ENCODE data around the gene PCYT2. TPM values are rescaled to one million over a fixed set of nuclear protein-coding genes. Genes with fewer than 3 reads are reported as not detected.

The PCYT2 gene
- total RNA-seq, 8 experiments from 2014 or later = 11.3 to 40.6 (median 16.0) TPM

DNA sequence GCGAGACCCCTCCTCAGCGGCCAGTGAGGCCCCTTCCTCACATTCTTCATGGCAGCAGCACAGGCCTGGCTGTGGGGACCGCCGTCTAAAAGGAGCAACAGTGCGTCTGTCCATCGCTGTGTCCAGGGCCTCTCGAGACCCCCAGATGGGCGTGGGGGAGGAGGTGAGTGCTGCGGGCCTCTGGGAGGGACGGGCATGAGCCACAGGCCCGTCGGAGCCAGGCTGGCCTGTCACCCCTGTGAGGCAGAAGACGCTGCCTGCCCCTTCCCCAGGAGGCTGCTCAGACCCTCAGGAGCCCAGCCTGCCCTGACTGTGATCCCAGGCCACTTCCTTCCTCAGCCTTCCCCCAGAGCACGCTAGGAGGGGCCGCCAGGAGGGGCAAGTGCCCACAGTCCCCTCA is 28.0 kb upstream of the PCYT2 start:
- no peak overlapping the region for H3K4me3 ChIP-seq
- in situ Hi-C loops (cut with MboI; ENCODE audit: low pct_unique_long_range_greater_than_20kb in 2 of 9, low sequenced_read_pairs in 9 of 9, unreplicated experiment in 9 of 9) = no loop called here
- H3K27ac ChIP-seq = no peak overlapping the region
- no peak for ATAC-seq (replicated peaks in 6 of 8)
- WGBS, 10 experiments = no CpG with 5 or more reads among the region's 15 CpGs
- peaks cover 28 to 34% of the 10 kb centered on the region in 2 donors for H3K4me1 ChIP-seq (replicated peaks in 1 of 2)

DNA sequence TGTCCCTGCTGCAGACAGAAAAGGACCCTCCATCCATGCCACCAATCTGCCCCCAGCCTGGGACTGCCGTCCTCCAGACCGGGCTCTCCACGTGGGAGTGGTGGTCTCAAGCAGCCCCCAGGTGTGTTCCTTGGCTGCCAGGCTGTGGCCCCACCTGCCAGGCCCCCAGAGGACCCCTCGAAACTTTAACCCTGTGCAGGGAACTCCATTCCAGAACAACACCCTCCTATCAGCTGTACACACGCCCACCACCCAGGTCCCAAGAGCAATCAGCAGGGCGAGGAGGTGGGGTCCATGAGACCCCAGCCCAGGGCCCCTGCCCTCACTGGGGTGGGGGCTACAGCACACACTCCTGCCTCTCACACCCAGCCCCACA is 24.5 kb upstream of the PCYT2 start:
- no peak for ATAC-seq (replicated peaks in 6 of 8)
- Histone ChIP-seq H3K4me3 (peak overlapping the region; percentile 49 to 76 (median 64)), H3K4me1 (replicated peaks in 1 of 2) (peaks cover 18 to 20% of the 10 kb centered on the region in 2 donors), H3K27ac (no peak overlapping the region)
- in situ Hi-C loops (cut with MboI; ENCODE audit: low pct_unique_long_range_greater_than_20kb in 2 of 9, low sequenced_read_pairs in 9 of 9, unreplicated experiment in 9 of 9) = no loop called here
- 80% methylated on average over 2 of the region's 6 CpGs; no CpG with 5 or more reads in 9 of the 10 experiments for WGBS, 10 experiments

DNA sequence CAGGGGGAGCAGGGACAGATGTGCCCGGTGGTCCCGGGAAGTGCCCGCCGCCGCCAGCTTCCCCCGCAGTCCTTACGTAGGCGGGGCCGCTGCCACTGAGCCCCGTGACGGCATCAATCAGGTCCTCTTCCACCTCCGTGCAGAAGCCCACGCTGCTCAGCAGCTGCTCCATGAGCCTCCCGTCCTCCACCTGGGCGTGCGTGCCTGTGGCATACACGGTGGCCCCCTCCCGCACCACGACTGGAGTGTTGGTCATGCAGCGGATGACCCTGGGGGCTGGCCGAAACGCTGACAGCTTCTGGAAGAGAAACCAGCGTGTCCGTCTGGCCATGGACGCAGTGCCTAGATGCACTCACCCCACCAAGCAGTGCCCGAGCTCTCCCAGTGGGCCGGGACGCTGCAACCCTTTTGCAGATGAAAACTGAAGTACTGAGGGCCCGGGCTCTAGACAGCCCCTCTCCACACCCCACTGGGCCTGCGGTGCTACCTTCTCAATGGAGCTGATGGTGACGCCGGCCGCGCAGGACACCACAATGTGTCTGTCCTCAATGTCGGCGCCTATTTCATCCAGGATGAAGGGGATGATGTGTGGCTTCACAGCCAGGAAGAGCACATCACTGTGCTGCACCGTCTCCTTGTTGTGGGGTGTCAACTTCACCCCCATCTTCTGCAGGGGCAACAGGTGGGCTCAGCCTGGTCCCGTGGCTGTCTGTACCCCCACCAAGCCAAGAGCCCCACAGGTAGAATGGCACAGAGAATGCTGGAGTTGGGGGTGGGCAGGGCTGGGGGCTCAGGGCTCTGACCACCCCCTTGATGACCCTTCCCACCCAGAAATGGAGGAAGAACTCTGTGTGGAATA is 23.9 kb upstream of the PCYT2 start:
- in situ Hi-C loops (cut with MboI; ENCODE audit: low pct_unique_long_range_greater_than_20kb in 2 of 9, low sequenced_read_pairs in 9 of 9, unreplicated experiment in 9 of 9) = no loop called here
- no peak overlapping the region for H3K4me3 ChIP-seq
- H3K4me1 ChIP-seq (replicated peaks in 1 of 2) = peaks cover 18 to 20% of the 10 kb centered on the region in 2 donors
- ATAC-seq (replicated peaks in 6 of 8) = no peak
- 67 to 100% (median 87%) methylated on average over 2 to 9 of the region's 38 CpGs; no CpG with 5 or more reads in 5 of the 10 experiments for WGBS, 10 experiments
- no peak overlapping the region for H3K27ac ChIP-seq

DNA sequence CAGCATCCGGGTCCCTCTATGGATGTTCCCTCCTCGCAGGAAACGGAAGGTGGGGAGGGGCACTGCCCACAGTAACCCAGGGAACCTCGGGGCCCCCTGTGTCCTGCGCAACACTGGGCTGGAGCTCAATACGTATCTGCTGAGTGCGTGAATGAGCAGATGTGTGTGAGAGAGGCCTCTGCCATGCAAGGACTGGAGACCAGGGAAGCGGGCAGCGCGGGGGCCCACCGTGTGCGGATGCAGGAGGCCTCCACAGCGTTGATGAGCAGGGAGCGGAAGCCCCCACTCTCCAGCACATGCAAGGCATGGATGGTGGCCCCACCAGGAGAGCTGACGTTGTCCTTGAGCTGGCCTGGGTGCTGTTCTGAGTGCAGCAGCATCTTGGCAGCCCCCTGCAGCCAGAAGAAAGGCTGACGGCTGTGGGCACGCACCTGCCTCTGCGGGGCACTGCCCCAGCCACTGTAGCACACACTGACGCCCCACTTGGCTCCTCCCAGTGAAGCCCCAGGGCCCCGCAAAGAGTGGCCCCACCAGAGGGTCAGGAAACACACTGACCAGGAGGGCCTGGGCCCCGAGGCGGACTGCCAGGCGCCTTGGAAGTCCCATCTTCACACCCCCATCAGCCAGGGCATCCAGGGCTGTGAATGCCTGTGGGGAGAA is 23.0 kb upstream of the PCYT2 start:
- in situ Hi-C loops (cut with MboI; ENCODE audit: low pct_unique_long_range_greater_than_20kb in 2 of 9, low sequenced_read_pairs in 9 of 9, unreplicated experiment in 9 of 9) = no loop called here
- no peak overlapping the region for H3K27ac ChIP-seq
- H3K4me3 ChIP-seq = no peak overlapping the region
- 91 to 94% methylated on average over 6 to 7 of the region's 23 CpGs; no CpG with 5 or more reads in 8 of the 10 experiments for WGBS, 10 experiments
- no peak for ATAC-seq (replicated peaks in 6 of 8)
- peaks cover 17 to 18% of the 10 kb centered on the region in 2 donors for H3K4me1 ChIP-seq (replicated peaks in 1 of 2)

DNA sequence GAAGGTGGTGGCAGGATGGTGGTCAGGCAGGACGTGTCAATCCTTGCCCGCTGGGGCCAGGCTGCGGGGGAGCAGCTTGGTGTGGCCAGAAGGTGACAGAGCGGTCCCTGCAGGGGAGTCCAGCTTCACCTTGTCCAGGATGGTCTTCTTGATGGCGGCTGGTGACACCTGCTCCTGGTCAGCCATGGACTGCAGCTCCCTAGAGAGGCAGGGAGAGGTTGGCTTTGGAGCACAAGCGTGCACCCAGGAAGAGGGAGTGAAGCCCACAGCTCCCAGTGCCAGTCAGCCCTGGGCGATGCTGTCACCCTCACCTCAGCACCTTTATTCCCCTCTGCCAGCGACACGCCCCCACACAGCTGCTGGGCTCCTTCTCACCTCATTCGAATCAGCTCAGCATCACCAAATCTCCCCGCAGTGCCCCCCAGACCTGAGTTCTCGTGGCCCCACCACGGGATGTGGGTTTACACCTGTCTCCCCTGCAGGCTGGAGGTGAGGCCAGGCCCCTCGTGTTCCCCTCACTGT is 22.0 kb upstream of the PCYT2 start:
- H3K4me1 ChIP-seq (replicated peaks in 1 of 2) = peaks cover 24 to 25% of the 10 kb centered on the region in 2 donors
- no peak overlapping the region for H3K27ac ChIP-seq
- H3K4me3 ChIP-seq = no peak overlapping the region
- in situ Hi-C loops (cut with MboI; ENCODE audit: low pct_unique_long_range_greater_than_20kb in 2 of 9, low sequenced_read_pairs in 9 of 9, unreplicated experiment in 9 of 9) = no loop called here
- 60 to 97% (median 91%) methylated on average over 1 to 7 of the region's 14 CpGs; no CpG with 5 or more reads in 7 of the 10 experiments for WGBS, 10 experiments
- no peak for ATAC-seq (replicated peaks in 6 of 8)

DNA sequence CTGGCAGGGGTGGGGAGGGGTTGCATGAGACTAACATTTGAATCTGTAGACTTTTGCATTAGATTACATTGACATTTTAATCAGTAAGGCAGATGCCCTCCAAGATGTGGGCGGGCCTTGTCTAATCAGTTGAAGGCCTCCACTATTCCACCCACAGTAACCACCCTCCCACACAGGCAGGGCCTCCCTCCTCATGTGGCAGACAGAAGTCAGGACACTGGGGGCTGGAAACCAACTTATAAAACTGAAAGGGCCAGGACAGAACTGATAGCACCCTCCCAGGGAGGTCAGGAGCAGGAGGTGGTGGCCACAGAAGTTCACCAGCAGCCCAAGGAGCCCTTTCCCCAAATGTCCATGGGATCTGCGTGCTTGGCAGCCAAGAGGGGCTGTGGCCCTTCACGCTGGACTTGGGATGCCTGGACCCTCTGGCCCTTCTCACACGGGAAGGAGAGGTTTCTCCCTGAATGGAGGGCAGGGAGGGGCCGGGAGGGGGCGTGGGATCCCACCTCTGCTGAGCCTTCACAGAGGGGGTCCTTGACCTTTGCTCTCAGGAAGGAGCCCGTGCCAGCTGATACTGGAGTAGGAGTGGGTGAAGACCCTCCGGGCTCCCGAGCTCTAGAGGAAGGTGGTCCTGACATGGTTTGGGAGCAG is 21.3 kb upstream of the PCYT2 start:
- WGBS, 10 experiments = 93 to 100% methylated on average over 1 to 3 of the region's 9 CpGs; no CpG with 5 or more reads in 8 of the 10 experiments
- H3K4me1 ChIP-seq (replicated peaks in 1 of 2) = peaks cover 16 to 18% of the 10 kb centered on the region in 2 donors
- in situ Hi-C loops (cut with MboI; ENCODE audit: low pct_unique_long_range_greater_than_20kb in 2 of 9, low sequenced_read_pairs in 9 of 9, unreplicated experiment in 9 of 9) = no loop called here
- H3K27ac ChIP-seq = no peak overlapping the region
- no peak for ATAC-seq (replicated peaks in 6 of 8)
- H3K4me3 ChIP-seq = no peak overlapping the region

DNA sequence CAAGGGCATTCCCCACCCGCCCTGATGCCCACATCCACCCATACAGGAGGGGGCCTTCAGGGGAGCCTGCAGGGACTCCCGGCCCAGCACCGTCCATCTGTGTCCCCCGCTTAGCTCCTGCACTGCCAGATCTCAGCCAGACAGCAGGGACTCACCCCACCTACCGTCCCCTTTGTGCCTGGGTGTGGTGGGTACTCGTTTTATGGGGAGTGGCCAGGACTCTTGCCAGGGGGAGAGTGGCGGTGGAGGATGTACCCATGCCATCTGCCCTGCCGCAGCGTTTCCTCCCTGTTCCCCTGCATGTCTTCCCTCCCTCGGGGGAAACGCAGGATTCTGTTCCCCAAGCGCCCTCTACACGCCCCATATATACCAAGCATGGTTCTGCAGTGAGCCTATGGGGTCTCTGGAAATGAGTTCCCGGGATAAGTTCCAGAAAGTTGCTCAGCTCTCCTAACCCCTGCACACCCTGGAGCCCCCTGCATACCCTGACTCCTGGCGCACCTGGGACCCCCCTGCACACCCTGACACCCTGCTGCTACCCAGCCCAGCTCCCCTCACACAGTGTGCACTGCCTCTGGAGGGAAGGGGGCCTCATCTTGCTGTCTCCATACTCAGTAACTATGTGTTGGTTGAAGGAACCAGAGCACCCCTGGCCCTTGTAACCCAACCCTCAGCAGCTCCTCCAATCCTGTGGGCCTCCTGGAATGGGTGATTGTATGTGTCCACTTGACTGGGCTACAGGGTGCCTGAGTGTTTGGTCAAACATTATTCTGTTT is 20.5 kb upstream of the PCYT2 start:
- Histone ChIP-seq H3K4me1 (replicated peaks in 1 of 2) (peaks cover 16 to 18% of the 10 kb centered on the region in 2 donors), H3K27ac (no peak overlapping the region), H3K4me3 (no peak overlapping the region)
- 15 to 83% methylated on average over 1 to 6 of the region's 15 CpGs; no CpG with 5 or more reads in 8 of the 10 experiments for WGBS, 10 experiments
- in situ Hi-C loops (cut with MboI; ENCODE audit: low pct_unique_long_range_greater_than_20kb in 2 of 9, low sequenced_read_pairs in 9 of 9, unreplicated experiment in 9 of 9) = no loop called here
- ATAC-seq (replicated peaks in 6 of 8) = no peak

DNA sequence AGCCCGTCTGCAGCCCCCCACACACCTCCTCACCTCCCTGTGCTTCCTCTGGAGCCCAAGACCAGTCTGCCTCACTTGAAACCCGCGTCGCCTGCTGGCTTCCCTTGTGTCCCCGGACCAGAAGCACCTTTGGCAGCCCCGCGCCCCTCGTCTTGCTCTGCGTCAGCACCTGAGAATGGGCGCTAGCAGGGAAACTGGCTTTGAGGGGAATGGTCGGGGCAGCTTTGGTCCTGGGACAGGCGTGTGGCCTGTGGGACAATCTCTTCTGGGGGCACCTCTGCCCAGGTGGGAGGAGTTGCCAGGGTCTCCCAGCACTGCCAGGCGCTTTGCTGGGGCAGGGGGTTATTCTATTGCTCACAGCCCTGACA is 20.0 kb upstream of the PCYT2 start:
- Histone ChIP-seq H3K4me1 (replicated peaks in 1 of 2) (peaks cover 18 to 19% of the 10 kb centered on the region in 2 donors), H3K4me3 (no peak overlapping the region), H3K27ac (no peak overlapping the region)
- no peak for ATAC-seq (replicated peaks in 6 of 8)
- in situ Hi-C loops (cut with MboI; ENCODE audit: low pct_unique_long_range_greater_than_20kb in 2 of 9, low sequenced_read_pairs in 9 of 9, unreplicated experiment in 9 of 9) = no loop called here
- 68 to 80% methylated on average over 2 to 9 of the region's 13 CpGs; no CpG with 5 or more reads in 8 of the 10 experiments for WGBS, 10 experiments

DNA sequence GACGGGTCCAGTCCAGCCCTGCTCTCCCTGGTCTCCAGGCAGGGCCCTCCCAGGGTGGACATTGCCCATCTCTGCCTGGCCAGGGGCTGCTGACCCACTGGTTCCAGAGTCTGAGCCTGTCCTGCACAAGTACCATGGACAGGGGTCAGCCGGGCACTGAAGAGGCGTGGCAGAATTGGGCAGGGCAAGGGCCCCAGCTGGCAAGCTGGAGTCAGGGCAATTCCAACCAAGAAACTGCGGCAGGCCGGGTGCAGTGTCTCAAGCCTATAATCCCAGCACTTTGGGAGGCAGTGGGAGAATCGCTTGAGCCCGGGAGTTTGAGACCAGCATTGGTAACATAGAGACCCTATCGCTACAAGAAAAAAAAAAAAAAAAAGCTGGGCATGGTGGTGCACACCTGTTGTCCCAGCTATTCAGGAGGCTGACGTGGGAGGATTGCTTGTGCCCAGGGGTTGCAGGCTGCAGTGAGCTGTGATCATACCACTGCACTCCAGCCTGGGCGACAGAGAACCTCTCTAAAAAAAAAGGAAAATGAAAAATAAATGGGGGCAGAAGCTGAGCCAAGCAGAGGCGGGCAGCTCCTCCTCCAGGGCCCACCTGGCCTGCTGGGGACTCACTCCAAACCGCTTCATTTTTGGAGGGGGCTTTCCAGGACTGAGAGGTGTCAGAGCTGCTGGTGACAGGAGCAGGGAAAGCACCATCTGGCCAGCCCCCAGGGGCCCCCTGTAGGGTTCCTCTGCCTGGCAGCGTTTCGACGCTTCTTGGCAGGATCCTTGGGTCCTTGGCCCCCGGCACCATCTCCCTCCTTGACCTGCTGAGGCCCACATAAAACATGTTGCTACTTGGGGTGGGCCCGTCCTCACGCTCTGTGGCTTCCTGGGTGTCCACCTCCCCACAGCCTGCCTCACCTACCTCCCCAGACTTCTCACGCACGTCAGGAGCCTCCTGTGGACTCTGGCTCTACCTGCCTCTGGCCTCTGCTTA is 19.2 kb upstream of the PCYT2 start:
- no peak for ATAC-seq (replicated peaks in 6 of 8)
- in situ Hi-C loops (cut with MboI; ENCODE audit: low pct_unique_long_range_greater_than_20kb in 2 of 9, low sequenced_read_pairs in 9 of 9, unreplicated experiment in 9 of 9) = no loop called here
- H3K27ac ChIP-seq = no peak overlapping the region
- 75 to 100% (median 88%) methylated on average over 2 to 9 of the region's 20 CpGs; no CpG with 5 or more reads in 2 of the 10 experiments for WGBS, 10 experiments
- no peak overlapping the region for H3K4me3 ChIP-seq
- H3K4me1 ChIP-seq (replicated peaks in 1 of 2) = peaks cover 13 to 15% of the 10 kb centered on the region in 2 donors

DNA sequence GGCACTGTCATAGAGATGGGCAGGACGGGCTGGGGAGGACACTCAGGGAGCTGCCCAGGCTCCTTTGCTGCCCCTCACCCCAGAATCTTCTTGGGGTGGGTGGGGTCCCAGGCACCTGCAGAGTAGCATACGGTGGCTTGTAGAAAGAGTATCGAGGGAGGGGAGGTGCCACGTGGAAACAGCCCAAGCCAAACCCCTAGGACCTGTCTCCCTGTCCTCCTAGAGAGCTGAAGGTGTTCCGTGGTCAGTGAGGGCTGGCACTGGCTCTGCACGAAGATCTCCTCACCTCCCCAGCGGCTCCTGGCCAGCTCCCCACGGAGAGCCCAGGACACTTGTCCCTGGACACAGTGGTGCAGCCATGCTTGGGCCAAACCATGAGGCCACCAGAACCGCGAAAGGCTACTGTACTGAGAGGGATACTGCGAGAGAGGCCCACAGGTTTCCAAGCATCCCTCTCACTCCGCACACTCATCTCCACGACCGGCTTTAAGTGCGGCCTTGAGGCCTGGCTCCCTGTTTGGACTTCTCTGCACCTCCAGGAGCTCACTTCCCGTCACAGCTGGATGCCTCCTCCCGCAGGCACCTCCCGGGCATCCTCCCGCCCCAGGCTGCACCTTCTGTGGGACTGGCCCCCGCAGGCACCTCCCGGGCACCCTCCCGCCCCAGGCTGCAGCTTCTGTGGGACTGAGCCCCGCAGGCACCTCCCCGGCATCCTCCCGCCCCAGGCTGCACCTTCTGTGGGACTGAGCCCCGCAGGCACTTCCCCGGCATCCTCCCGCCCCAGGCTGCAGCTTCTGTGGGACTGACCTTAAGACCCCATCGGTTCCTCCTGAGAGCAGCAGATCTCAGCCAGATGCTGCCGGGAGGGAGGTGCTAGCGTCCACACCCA is 18.3 kb upstream of the PCYT2 start:
- Histone ChIP-seq H3K27ac (no peak overlapping the region), H3K4me1 (replicated peaks in 1 of 2) (peaks cover 21 to 22% of the 10 kb centered on the region in 2 donors), H3K4me3 (peak overlapping the region in 2 of 5 donors; percentile 72 to 94)
- 20 to 80% (median 73%) methylated on average over 1 to 5 of the region's 31 CpGs; no CpG with 5 or more reads in 5 of the 10 experiments for WGBS, 10 experiments
- ATAC-seq (replicated peaks in 6 of 8) = peak in 1 of 8 experiments; percentile 1
- in situ Hi-C loops (cut with MboI; ENCODE audit: low pct_unique_long_range_greater_than_20kb in 2 of 9, low sequenced_read_pairs in 9 of 9, unreplicated experiment in 9 of 9) = no loop called here
